ENCODE data around the gene WWC2.

DNA sequence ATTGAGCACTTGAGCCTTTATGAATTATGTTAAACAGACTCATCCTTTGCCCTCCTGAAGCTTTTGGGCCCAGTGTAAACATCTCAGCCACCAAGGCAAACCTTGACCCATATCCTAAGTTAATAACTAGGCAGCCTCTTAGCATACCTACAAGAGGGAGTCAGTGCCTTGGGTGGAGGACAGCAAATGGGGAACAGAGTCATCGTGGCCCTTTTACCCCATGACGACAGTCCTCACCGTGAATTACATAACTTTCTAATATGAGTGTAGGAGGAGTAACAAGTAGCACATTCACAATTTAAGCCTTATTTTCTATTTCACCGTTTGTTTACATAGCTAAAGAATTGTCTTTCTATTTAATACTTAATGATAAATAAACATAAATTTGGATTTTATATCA, 204.2 kb downstream of the WWC2 start:
- TF ChIP-seq, protein P1, sequence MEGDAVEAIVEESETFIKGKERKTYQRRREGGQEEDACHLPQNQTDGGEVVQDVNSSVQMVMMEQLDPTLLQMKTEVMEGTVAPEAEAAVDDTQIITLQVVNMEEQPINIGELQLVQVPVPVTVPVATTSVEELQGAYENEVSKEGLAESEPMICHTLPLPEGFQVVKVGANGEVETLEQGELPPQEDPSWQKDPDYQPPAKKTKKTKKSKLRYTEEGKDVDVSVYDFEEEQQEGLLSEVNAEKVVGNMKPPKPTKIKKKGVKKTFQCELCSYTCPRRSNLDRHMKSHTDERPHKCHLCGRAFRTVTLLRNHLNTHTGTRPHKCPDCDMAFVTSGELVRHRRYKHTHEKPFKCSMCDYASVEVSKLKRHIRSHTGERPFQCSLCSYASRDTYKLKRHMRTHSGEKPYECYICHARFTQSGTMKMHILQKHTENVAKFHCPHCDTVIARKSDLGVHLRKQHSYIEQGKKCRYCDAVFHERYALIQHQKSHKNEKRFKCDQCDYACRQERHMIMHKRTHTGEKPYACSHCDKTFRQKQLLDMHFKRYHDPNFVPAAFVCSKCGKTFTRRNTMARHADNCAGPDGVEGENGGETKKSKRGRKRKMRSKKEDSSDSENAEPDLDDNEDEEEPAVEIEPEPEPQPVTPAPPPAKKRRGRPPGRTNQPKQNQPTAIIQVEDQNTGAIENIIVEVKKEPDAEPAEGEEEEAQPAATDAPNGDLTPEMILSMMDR (IDR thresholded peaks at IDR 0.05), result no peak
- TF ChIP-seq POLR2A (IDR thresholded peaks at IDR 0.05), result no peak

Measured in uterus (tissue), 2 donors.